ENCODE measurements around the gene SMG1.
"Not testable (repeated sequence)": the region's sequence is repeated elsewhere in the genome, so short reads cannot be mapped to it uniquely, and the experiment has no call there.

GRCh38 chr16:18777664-18778063 is 148.5 kb downstream of the SMG1 start:
- TF ChIP-seq CTCF (conservative IDR thresholded peaks at IDR 0.05); ZFX (IDR thresholded peaks at IDR 0.05): not testable (repeated sequence)

Data from C4-2B (cell line).